ENCODE data around the gene PLEKHG5.

- TF ChIP-seq CTCF (IDR thresholded peaks at IDR 0.05; ENCODE audit: low read depth, low read length) = no peak
- no peak for TF ChIP-seq EZH2phosphoT487 (IDR thresholded peaks at IDR 0.05; ENCODE audit: low read depth)
Measured at GRCh38 chr1:6426972-6427350, 64.5 kb downstream of the PLEKHG5 start.
